Astrocyte (in vitro differentiated cells and primary cell): Measurements from ENCODE around the gene TRPM3. TPM values are rescaled to one million over a fixed set of nuclear protein-coding genes. Genes with fewer than 3 reads are reported as not detected.

Experiments used
- DNase-seq: peaks from one replicate; pipeline ENCODE4 v3.0.0-alpha.2; 2010; ENCODE audit warnings: low read depth
- FAIRE-seq: peaks from 2 replicates; lab custom pipeline; 2011; peaks lifted over from hg19 to GRCh38; lab: Jason Lieb, UNC
- H2AFZ ChIP-seq: 2 replicates; pipeline ENCODE4 v1.6.0; 2012; ENCODE audit warnings: low read depth, low read length, inconsistent platforms
- H3K27ac ChIP-seq: 2 replicates; pipeline ENCODE4 v1.5.1; 2011; ENCODE audit warnings: low read depth, low read length, inconsistent platforms
- H3K27me3 ChIP-seq: 2 replicates; pipeline ENCODE4 v1.6.0; 2011; ENCODE audit warnings: low read length, inconsistent platforms; ENCODE audit not compliant: insufficient read depth
- H3K36me3 ChIP-seq: 2 replicates; pipeline ENCODE4 v1.5.1; 2011; ENCODE audit warnings: low read length, inconsistent platforms; ENCODE audit not compliant: insufficient read depth
- H3K4me1 ChIP-seq: 2 replicates; pipeline ENCODE4 v1.5.1; 2011; ENCODE audit warnings: low read length, inconsistent platforms; ENCODE audit not compliant: insufficient read depth
- H3K4me2 ChIP-seq: 2 replicates; pipeline ENCODE4 v1.6.0; 2012; ENCODE audit warnings: low read length, inconsistent platforms
- H3K4me3 ChIP-seq: 2 replicates; pipeline ENCODE4 v1.5.1; 2011; ENCODE audit warnings: low read depth, mild to moderate bottlenecking, low read length, inconsistent platforms; ENCODE audit not compliant: insufficient read depth
- H3K79me2 ChIP-seq: 2 replicates; pipeline ENCODE4 v1.6.0; 2012; ENCODE audit warnings: mild to moderate bottlenecking, low read length, inconsistent platforms; ENCODE audit not compliant: insufficient read depth
- H3K9ac ChIP-seq: 2 replicates; pipeline ENCODE4 v1.6.0; 2012; ENCODE audit warnings: mild to moderate bottlenecking, low read length, inconsistent platforms
- H3K9me3 ChIP-seq: 2 replicates; pipeline ENCODE4 v1.5.1; 2012; ENCODE audit warnings: low read depth, mild to moderate bottlenecking, low read length, inconsistent platforms; ENCODE audit not compliant: insufficient read depth
- H4K20me1 ChIP-seq: 2 replicates; pipeline ENCODE4 v1.6.0; 2012; ENCODE audit warnings: low read length, inconsistent platforms; ENCODE audit not compliant: insufficient read depth
- H3K27ac Mint-ChIP-seq: one replicate; pipeline ENCODE4 v1.8.0; 2021; ENCODE audit warnings: mild to moderate bottlenecking, mixed read lengths; ENCODE audit not compliant: unreplicated experiment
- H3K27me3 Mint-ChIP-seq: one replicate; pipeline ENCODE4 v1.8.0; 2021; ENCODE audit warnings: low read depth, mixed read lengths; ENCODE audit not compliant: unreplicated experiment
- H3K36me3 Mint-ChIP-seq: one replicate; pipeline ENCODE4 v1.8.0; 2021; ENCODE audit warnings: low read depth, mixed read lengths; ENCODE audit not compliant: unreplicated experiment
- H3K4me1 Mint-ChIP-seq: one replicate; pipeline ENCODE4 v1.8.0; 2021; ENCODE audit warnings: low read depth, mixed read lengths; ENCODE audit not compliant: unreplicated experiment
- H3K4me3 Mint-ChIP-seq: one replicate; pipeline ENCODE4 v1.8.0; 2021; ENCODE audit warnings: mild to moderate bottlenecking, moderate library complexity, mixed read lengths; ENCODE audit not compliant: unreplicated experiment
- H3K9me3 Mint-ChIP-seq: one replicate; pipeline ENCODE4 v1.8.0; 2021; ENCODE audit warnings: mild to moderate bottlenecking, mixed read lengths; ENCODE audit not compliant: unreplicated experiment
- EZH2 ChIP-seq: IDR thresholded peaks from 2 replicates; pipeline ENCODE4 v1.6.1; 2012; ENCODE audit warnings: mild to moderate bottlenecking, low read length, inconsistent platforms; ENCODE audit not compliant: insufficient read depth
- total RNA-seq: library from RNA; stranded (reverse); gene quantifications from 2 replicates; pipeline ENCODE4 v1.2.1, GENCODE V29; 2021
- TF ChIP-seq, protein P1 (sequence below): IDR thresholded peaks from 2 replicates; pipeline ENCODE4 v1.5.1; 2011; ENCODE audit warnings: low read depth, mild to moderate bottlenecking, inconsistent platforms, low read length, moderate library complexity; ENCODE audit not compliant: insufficient read depth

The TRPM3 gene
- total RNA-seq, 1 donor from 2014 or later, result 0.14 TPM

GRCh38 chr9:70601000-70601951 is 520.1 kb downstream of the TRPM3 start:
- DNase-seq (peak; percentile 100), FAIRE-seq (peak; percentile 99)
- H3K79me2 ChIP-seq, result no peaks in the 10 kb centered on the region
- no peaks in the 10 kb centered on the region for H3K9me3 Mint-ChIP-seq
- H3K4me2 ChIP-seq, result peak overlapping the region; percentile 79
- H3K36me3 ChIP-seq, result no peaks in the 10 kb centered on the region
- H3K9me3 ChIP-seq, result no peaks in the 10 kb centered on the region
- H3K4me3 ChIP-seq, result peak overlapping the region; percentile 29
- peak overlapping the region; percentile 7 for H3K4me3 Mint-ChIP-seq
- peaks cover 21% of the 10 kb centered on the region for H3K4me1 Mint-ChIP-seq
- no peaks in the 10 kb centered on the region for H4K20me1 ChIP-seq
- no peaks in the 10 kb centered on the region for H3K36me3 Mint-ChIP-seq
- peak overlapping the region; percentile 98 for H3K27ac ChIP-seq
- H2AFZ ChIP-seq, result no peak overlapping the region
- peaks cover 6% of the 10 kb centered on the region for H3K27me3 Mint-ChIP-seq
- H3K27ac Mint-ChIP-seq, result peak overlapping the region; percentile 96
- peak overlapping the region; percentile 91 for H3K9ac ChIP-seq
- H3K4me1 ChIP-seq, result peaks cover 26% of the 10 kb centered on the region
- TF ChIP-seq, protein P1, sequence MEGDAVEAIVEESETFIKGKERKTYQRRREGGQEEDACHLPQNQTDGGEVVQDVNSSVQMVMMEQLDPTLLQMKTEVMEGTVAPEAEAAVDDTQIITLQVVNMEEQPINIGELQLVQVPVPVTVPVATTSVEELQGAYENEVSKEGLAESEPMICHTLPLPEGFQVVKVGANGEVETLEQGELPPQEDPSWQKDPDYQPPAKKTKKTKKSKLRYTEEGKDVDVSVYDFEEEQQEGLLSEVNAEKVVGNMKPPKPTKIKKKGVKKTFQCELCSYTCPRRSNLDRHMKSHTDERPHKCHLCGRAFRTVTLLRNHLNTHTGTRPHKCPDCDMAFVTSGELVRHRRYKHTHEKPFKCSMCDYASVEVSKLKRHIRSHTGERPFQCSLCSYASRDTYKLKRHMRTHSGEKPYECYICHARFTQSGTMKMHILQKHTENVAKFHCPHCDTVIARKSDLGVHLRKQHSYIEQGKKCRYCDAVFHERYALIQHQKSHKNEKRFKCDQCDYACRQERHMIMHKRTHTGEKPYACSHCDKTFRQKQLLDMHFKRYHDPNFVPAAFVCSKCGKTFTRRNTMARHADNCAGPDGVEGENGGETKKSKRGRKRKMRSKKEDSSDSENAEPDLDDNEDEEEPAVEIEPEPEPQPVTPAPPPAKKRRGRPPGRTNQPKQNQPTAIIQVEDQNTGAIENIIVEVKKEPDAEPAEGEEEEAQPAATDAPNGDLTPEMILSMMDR, result no peak
- TF ChIP-seq EZH2, result no peak
- no peaks in the 10 kb centered on the region for H3K27me3 ChIP-seq

- Mint-ChIP-seq H3K9me3 (no peaks in the 10 kb centered on the region), H3K27ac (peak overlapping the region; percentile 96), H3K4me3 (no peak overlapping the region), H3K36me3 (no peaks in the 10 kb centered on the region), H3K27me3 (peaks cover 6% of the 10 kb centered on the region), H3K4me1 (peaks cover 21% of the 10 kb centered on the region)
- Histone ChIP-seq H3K79me2 (no peaks in the 10 kb centered on the region), H4K20me1 (no peaks in the 10 kb centered on the region), H2AFZ (no peak overlapping the region), H3K4me1 (peaks cover 26% of the 10 kb centered on the region), H3K4me2 (peak overlapping the region; percentile 79), H3K9ac (peak overlapping the region; percentile 91), H3K9me3 (no peaks in the 10 kb centered on the region), H3K36me3 (no peaks in the 10 kb centered on the region), H3K27me3 (no peaks in the 10 kb centered on the region), H3K27ac (peak overlapping the region; percentile 98), H3K4me3 (peak overlapping the region; percentile 29)
- DNase-seq, result peak; percentile 79
- TF ChIP-seq, protein P1, result no peak
- no peak for TF ChIP-seq EZH2
- no peak for FAIRE-seq
Measured at GRCh38 chr9:70600506-70600905, 520.9 kb downstream of the TRPM3 start.
